PFSK-1 (cell line): Measurements from ENCODE around the gene DYDC2. TPM values are rescaled to one million over a fixed set of nuclear protein-coding genes. Genes with fewer than 3 reads are reported as not detected.

ENCODE experiments used
- FOXP2 ChIP-seq: optimal IDR thresholded peaks from 2 replicates; pipeline ENCODE3; 2011; ENCODE audit warnings: borderline replicate concordance, control low read depth, inconsistent platforms; ENCODE audit not compliant: insufficient read depth; ENCODE audit errors: extremely low read length, extremely low read depth
- POLR2AphosphoS5 ChIP-seq: IDR thresholded peaks from 2 replicates; pipeline ENCODE4 v1.6.1; 2012; ENCODE audit warnings: low read depth, mild to moderate bottlenecking, control low read depth, low read length, moderate library complexity
- SIN3A ChIP-seq: IDR thresholded peaks from 2 replicates; pipeline ENCODE4 v1.6.1; 2012; ENCODE audit warnings: mild to moderate bottlenecking, low read length, moderate library complexity, borderline replicate concordance; ENCODE audit not compliant: insufficient read depth
- TAF1 ChIP-seq: IDR thresholded peaks from 2 replicates; pipeline ENCODE4 v1.6.1; 2012; ENCODE audit warnings: low read length, control low read depth, borderline replicate concordance; ENCODE audit not compliant: insufficient read depth
- polyA plus RNA-seq: library from polyadenylated mRNA; unstranded; fragments of >200 nt; gene quantifications from one replicate; pipeline ENCODE4 v1.2.1, GENCODE V29; 2012; ENCODE audit warnings: low read depth, missing spikeins; ENCODE audit not compliant: insufficient read length
- TF ChIP-seq, protein P1 (sequence below), 2 experiments: IDR thresholded peaks; 2 replicates each; pipeline versions ENCODE4 v1.6.1 to v1.8.0; 2011 to 2012; ENCODE audit warnings: low read depth in 2 of 2, low read length in 2 of 2, control low read depth in 1 of 2, inconsistent platforms in 1 of 2, mild to moderate bottlenecking in 1 of 2, moderate library complexity in 1 of 2; ENCODE audit not compliant: insufficient read depth in 1 of 2

DYDC2 gene, protein sequence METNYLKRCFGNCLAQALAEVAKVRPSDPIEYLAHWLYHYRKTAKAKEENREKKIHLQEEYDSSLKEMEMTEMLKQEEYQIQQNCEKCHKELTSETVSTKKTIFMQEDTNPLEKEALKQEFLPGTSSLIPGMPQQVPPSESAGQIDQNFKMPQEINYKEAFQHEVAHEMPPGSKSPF
- polyA plus RNA-seq = not detected

DNA sequence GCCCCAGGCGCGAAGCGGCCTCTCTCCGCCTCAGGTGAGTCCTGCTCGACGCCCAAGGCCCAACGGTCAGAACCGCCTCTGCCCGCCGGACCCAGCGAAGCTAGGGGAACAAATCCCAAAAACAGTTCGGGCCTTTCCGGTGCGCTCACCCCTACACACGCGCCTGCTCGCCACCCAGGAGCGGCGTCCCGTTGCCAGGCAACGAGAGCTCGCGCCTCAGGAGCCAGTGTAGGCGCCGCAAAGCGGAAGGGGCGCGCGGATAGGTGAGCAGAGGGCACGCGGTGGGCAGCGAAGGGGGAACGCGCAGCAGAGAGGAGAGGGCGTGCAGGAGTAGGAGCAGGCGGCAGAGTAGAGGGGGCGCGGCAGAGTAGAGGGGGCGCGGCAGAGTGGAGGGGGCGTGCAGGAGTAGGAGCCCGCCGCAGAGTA is at the start of gene DYDC2, which contains the start of gene DYDC1:
Gene DYDC2, plus strand, starts transcription at position 219 of the 426 bp plus-strand sequence. CDS start 5,663 bp downstream, outside the sequence.
Gene DYDC1, minus strand, starts transcription at position 193 of the 426 bp plus-strand sequence. CDS start 4,154 bp downstream, outside the sequence.
- TF ChIP-seq SIN3A (no peak), POLR2AphosphoS5 (no peak), TAF1 (no peak), FOXP2 (no peak)
- TF ChIP-seq, protein P1, sequence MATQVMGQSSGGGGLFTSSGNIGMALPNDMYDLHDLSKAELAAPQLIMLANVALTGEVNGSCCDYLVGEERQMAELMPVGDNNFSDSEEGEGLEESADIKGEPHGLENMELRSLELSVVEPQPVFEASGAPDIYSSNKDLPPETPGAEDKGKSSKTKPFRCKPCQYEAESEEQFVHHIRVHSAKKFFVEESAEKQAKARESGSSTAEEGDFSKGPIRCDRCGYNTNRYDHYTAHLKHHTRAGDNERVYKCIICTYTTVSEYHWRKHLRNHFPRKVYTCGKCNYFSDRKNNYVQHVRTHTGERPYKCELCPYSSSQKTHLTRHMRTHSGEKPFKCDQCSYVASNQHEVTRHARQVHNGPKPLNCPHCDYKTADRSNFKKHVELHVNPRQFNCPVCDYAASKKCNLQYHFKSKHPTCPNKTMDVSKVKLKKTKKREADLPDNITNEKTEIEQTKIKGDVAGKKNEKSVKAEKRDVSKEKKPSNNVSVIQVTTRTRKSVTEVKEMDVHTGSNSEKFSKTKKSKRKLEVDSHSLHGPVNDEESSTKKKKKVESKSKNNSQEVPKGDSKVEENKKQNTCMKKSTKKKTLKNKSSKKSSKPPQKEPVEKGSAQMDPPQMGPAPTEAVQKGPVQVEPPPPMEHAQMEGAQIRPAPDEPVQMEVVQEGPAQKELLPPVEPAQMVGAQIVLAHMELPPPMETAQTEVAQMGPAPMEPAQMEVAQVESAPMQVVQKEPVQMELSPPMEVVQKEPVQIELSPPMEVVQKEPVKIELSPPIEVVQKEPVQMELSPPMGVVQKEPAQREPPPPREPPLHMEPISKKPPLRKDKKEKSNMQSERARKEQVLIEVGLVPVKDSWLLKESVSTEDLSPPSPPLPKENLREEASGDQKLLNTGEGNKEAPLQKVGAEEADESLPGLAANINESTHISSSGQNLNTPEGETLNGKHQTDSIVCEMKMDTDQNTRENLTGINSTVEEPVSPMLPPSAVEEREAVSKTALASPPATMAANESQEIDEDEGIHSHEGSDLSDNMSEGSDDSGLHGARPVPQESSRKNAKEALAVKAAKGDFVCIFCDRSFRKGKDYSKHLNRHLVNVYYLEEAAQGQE (IDR thresholded peaks at IDR 0.05; ENCODE audit: insufficient read depth in 1 of 2, low read depth in 2 of 2, low read length in 2 of 2) = no peak

DNA sequence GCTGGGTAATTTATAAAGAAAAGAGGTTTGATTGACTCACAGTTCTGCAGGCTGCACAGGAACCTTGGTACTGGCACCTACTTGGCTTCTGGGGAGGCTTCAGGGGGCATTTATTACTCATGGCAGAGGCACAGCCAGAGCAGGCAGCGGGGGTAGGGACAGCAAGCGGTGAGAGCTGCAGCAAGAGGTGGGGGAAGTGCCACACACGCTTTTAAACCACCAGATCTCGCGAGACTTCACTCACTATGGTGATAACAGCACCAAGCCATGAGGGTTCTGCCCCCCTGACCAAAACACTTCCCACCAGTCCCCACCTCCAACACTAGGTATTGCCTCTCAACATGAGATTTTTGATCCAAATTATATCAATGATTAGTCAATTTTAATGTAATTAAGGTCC is 43.1 kb upstream of the DYDC2 start:
- TF ChIP-seq, protein P1 (IDR thresholded peaks at IDR 0.05; ENCODE audit: insufficient read depth in 1 of 2, low read depth in 2 of 2, low read length in 2 of 2) = no peak
- no peak for TF ChIP-seq TAF1
- TF ChIP-seq POLR2AphosphoS5 = no peak
- no peak for TF ChIP-seq FOXP2
- TF ChIP-seq SIN3A = no peak

DNA sequence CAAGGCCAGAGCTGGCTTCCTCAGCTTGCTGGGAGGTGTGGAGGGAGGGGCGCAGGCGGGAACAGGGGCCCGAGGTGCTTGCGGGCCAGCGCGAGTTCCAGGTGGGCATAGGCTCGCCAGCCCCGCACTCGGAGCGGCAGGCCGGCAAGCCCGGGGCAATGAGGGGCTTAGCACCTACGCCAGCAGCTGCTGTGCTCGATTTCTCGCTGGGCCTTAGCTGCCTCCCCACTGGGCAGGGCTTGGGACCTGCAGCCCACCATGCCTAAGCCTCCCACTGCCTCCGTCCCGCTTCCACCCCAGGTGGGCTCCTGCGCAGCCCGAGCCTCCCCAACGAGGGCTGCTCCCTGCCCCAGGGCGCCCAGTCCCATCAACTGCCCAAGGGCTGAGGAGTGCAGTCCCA is 41.2 kb upstream of the DYDC2 start:
- TF ChIP-seq, protein P1 (IDR thresholded peaks at IDR 0.05; ENCODE audit: insufficient read depth in 1 of 2, low read depth in 2 of 2, low read length in 2 of 2) = no peak
- TF ChIP-seq POLR2AphosphoS5 = no peak
- TF ChIP-seq SIN3A = no peak
- TF ChIP-seq FOXP2 = no peak
- no peak for TF ChIP-seq TAF1

DNA sequence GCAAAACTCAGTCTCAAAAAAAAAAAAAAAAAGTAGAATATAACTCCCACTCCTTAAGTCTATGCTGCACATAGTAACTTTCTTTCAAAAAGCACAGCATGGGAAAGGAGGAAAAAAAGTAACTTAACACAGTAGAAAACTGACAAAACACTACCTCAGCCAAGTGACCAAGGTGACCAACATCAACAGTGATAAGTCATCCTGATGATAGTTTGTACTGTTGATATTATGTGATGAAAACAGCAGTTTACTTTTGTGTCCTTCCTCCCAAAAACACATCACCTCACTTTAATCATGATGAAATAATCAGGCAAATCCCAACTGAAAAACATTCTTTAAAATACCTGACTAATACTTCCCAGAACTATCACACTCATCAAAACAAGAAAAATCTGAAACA is 37.8 kb upstream of the DYDC2 start:
- no peak for TF ChIP-seq SIN3A
- TF ChIP-seq FOXP2 = no peak
- TF ChIP-seq TAF1 = no peak
- no peak for TF ChIP-seq POLR2AphosphoS5
- TF ChIP-seq, protein P1 (IDR thresholded peaks at IDR 0.05; ENCODE audit: insufficient read depth in 1 of 2, low read depth in 2 of 2, low read length in 2 of 2) = no peak
